K562 (cell line): Measurements from ENCODE around the gene DUSP10. TPM values are rescaled to one million over a fixed set of nuclear protein-coding genes. Genes with fewer than 3 reads are reported as not detected.
A peak's percentile ranks its signal among the peaks of the same experiment; 100 is the strongest.

Experiments
- EHMT2 ChIP-seq: fragments of 450-650 bp; IDR thresholded peaks from 2 replicates; pipeline ENCODE4 v1.6.1; 2018; ENCODE audit warnings: antibody characterized with exemption
- MYBL2 ChIP-seq, 2 experiments: fragments of 450-650 bp in 1 of 2; sonication (generic) in 1 of 2; formaldehyde crosslinking in 1 of 2; IDR thresholded peaks; 2 replicates each; pipeline versions ENCODE4 v1.6.1 to v1.8.1; 2017 to 2022; ENCODE audit warnings: borderline replicate concordance in 1 of 2, inconsistent platforms in 1 of 2, low read depth in 1 of 2, mild to moderate bottlenecking in 1 of 2, missing genetic modification reagents in 1 of 2, moderate library complexity in 1 of 2
- MYC ChIP-seq, 2 experiments: fragments of 250-450 bp in 1 of 2; sonication (Bioruptor Pico) in 1 of 2; IDR thresholded peaks; 2 replicates each; pipeline versions ENCODE4 v1.5.1 to v1.6.1; 2012 to 2021; ENCODE audit warnings: low read depth in 2 of 2, borderline replicate concordance in 1 of 2, improper control_type of control experiment in 1 of 2, low read length in 1 of 2, mild to moderate bottlenecking in 1 of 2, moderate library complexity in 1 of 2
- NFIC ChIP-seq: fragments of 450-650 bp; IDR thresholded peaks from 2 replicates; pipeline ENCODE4 v1.6.1; 2017; ENCODE audit warnings: mild to moderate bottlenecking, inconsistent platforms
- PHF8 ChIP-seq: fragments of 200-600 bp; sonication (generic); IDR thresholded peaks from 2 replicates; pipeline ENCODE4 v1.6.1; 2012; ENCODE audit warnings: mixed run types, mild to moderate bottlenecking, inconsistent platforms, low read length, moderate library complexity, borderline replicate concordance
- POLR2G ChIP-seq: fragments of 200-400 bp; formaldehyde crosslinking; IDR thresholded peaks from 2 replicates; pipeline ENCODE4 v1.6.1; 2017; ENCODE audit warnings: low read depth, mild to moderate bottlenecking, antibody characterized with exemption, low read length, moderate library complexity
- RHOXF2B ChIP-seq: fragments of 250-450 bp; sonication (Bioruptor Pico); conservative IDR thresholded peaks from 2 replicates; pipeline ENCODE4 v1.5.1; 2021
- SMAD1 ChIP-seq: fragments of 150-350 bp; IDR thresholded peaks from 2 replicates; pipeline ENCODE4 v1.6.1; 2014; ENCODE audit warnings: low read length, low read depth; ENCODE audit not compliant: partially characterized antibody
- polyA plus RNA-seq, 8 experiments: library from polyadenylated mRNA; depleted of rRNA in 4 of 8; stranded (reverse) in 5 of 8; unstranded in 3 of 8; fragments of >200 nt; fragmentation: Nextera tagmentation in 2 of 8; fragmentation: Illumina TruSeq in 1 of 8; extraction: Ambion mirVana in 2 of 8; extraction: Trizol in 1 of 8; gene quantifications; 2 replicates each; pipeline versions ENCODE4 v1.2.1 to v1.2.3, GENCODE V29; 2011 to 2014; ENCODE audit warnings: inconsistent platforms in 1 of 8, missing spikeins in 1 of 8
- total RNA-seq, 7 experiments: library from RNA; depleted of rRNA in 6 of 7; stranded (reverse); fragments of >200 nt in 6 of 7; fragmentation: Illumina TruSeq in 2 of 7; extraction: Trizol in 2 of 7; gene quantifications; 2 replicates each; pipeline versions ENCODE4 v1.2.1 to v1.2.3, GENCODE V29; 2011 to 2021; ENCODE audit warnings: low replicate concordance in 1 of 7
- TF ChIP-seq, protein P1 (sequence below), 2 experiments: fragments of 450-650 bp in 1 of 2; sonication (generic) in 1 of 2; formaldehyde crosslinking in 1 of 2; IDR thresholded peaks in 1 of 2; conservative IDR thresholded peaks in 1 of 2; 2 replicates each; pipeline versions ENCODE4 v1.6.1 to v1.8.1; 2016 to 2023; ENCODE audit warnings: mild to moderate bottlenecking in 2 of 2, moderate library complexity in 2 of 2, inconsistent platforms in 1 of 2, missing genetic modification reagents in 1 of 2
- TF ChIP-seq, protein P2 (sequence below): fragments of 450-650 bp; IDR thresholded peaks from one replicate; pipeline ENCODE4 v1.6.1; 2018; ENCODE audit warnings: mild to moderate bottlenecking, moderate library complexity; ENCODE audit not compliant: partially characterized antibody
- TF ChIP-seq, protein P3 (sequence below): fragments of 450-650 bp; IDR thresholded peaks from 2 replicates; pipeline ENCODE4 v1.6.1; 2016; ENCODE audit warnings: mild to moderate bottlenecking, moderate library complexity

Gene DUSP10
- total and polyA plus RNA-seq, 9 of the 15 experiments (the other 6 are each of a cell fraction or from before 2014, with no cell fraction given), result 1.7 to 8.3 (median 6.1) TPM

DNA sequence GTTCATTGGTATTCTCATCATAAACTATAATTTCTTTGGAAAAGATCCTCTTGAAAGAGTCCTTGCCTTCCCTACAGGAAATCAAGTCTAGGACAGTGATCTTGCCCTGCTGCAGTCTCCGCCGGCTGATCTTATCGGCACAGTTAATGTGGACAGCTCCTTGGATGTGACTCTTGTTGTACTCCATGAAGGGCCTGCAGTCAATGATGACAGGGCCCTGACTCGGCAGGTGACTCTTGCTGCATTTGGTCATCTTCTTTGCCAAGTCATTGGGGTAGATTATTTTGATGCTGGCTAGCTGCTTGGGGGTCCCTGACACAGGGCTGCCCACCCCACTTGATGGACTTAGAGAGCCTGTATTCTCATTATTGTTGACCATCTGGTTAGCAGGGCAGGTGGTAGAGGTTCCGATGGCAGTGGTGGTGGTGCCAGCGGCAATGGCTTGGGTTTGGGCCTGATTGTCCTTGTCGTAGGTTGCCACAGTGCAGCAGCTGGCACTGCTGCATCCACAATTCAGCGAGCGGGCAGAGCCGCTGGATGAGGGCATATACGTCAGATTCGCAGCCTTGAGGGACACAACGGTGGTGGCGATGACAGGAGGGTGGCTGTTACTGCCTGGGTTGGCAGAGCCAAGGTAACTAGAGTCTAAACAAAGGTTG is 2.7 kb downstream of the DUSP10 start (continued):
- TF ChIP-seq, protein P1, sequence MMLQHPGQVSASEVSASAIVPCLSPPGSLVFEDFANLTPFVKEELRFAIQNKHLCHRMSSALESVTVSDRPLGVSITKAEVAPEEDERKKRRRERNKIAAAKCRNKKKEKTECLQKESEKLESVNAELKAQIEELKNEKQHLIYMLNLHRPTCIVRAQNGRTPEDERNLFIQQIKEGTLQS (IDR thresholded peaks at IDR 0.05), result peak; percentile 33; the same call in 1 of the 2 replicates
- TF ChIP-seq, protein P1 (CRISPR knock-in tag; conservative IDR thresholded peaks at IDR 0.05), result no peak
- TF ChIP-seq POLR2G, result 0 out of 2 replicates have a peak, but pooled peaks have one; percentile 24
- TF ChIP-seq, protein P2, sequence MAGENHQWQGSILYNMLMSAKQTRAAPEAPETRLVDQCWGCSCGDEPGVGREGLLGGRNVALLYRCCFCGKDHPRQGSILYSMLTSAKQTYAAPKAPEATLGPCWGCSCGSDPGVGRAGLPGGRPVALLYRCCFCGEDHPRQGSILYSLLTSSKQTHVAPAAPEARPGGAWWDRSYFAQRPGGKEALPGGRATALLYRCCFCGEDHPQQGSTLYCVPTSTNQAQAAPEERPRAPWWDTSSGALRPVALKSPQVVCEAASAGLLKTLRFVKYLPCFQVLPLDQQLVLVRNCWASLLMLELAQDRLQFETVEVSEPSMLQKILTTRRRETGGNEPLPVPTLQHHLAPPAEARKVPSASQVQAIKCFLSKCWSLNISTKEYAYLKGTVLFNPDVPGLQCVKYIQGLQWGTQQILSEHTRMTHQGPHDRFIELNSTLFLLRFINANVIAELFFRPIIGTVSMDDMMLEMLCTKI, result no peak
- TF ChIP-seq SMAD1, result no peak
- TF ChIP-seq RHOXF2B (CRISPR knock-in tag), result no peak
- 0 out of 2 replicates have a peak, but pooled peaks have one; percentile 30 for TF ChIP-seq EHMT2
- TF ChIP-seq PHF8, result peak; percentile 11; the same call in 1 of the 2 replicates
- no peak for TF ChIP-seq MYC (IDR thresholded peaks at IDR 0.05; ENCODE audit: low read depth, low read length)
- TF ChIP-seq MYC (CRISPR knock-in tag; IDR thresholded peaks at IDR 0.05; ENCODE audit: borderline replicate concordance, low read depth), result 0 out of 2 replicates have a peak, but pooled peaks have one; percentile 21
- TF ChIP-seq MYBL2 (IDR thresholded peaks at IDR 0.05; ENCODE audit: low read depth), result no peak
- TF ChIP-seq MYBL2 (CRISPR knock-in tag; IDR thresholded peaks at IDR 0.05; ENCODE audit: borderline replicate concordance), result no peak
- no peak for TF ChIP-seq NFIC
- TF ChIP-seq, protein P3, sequence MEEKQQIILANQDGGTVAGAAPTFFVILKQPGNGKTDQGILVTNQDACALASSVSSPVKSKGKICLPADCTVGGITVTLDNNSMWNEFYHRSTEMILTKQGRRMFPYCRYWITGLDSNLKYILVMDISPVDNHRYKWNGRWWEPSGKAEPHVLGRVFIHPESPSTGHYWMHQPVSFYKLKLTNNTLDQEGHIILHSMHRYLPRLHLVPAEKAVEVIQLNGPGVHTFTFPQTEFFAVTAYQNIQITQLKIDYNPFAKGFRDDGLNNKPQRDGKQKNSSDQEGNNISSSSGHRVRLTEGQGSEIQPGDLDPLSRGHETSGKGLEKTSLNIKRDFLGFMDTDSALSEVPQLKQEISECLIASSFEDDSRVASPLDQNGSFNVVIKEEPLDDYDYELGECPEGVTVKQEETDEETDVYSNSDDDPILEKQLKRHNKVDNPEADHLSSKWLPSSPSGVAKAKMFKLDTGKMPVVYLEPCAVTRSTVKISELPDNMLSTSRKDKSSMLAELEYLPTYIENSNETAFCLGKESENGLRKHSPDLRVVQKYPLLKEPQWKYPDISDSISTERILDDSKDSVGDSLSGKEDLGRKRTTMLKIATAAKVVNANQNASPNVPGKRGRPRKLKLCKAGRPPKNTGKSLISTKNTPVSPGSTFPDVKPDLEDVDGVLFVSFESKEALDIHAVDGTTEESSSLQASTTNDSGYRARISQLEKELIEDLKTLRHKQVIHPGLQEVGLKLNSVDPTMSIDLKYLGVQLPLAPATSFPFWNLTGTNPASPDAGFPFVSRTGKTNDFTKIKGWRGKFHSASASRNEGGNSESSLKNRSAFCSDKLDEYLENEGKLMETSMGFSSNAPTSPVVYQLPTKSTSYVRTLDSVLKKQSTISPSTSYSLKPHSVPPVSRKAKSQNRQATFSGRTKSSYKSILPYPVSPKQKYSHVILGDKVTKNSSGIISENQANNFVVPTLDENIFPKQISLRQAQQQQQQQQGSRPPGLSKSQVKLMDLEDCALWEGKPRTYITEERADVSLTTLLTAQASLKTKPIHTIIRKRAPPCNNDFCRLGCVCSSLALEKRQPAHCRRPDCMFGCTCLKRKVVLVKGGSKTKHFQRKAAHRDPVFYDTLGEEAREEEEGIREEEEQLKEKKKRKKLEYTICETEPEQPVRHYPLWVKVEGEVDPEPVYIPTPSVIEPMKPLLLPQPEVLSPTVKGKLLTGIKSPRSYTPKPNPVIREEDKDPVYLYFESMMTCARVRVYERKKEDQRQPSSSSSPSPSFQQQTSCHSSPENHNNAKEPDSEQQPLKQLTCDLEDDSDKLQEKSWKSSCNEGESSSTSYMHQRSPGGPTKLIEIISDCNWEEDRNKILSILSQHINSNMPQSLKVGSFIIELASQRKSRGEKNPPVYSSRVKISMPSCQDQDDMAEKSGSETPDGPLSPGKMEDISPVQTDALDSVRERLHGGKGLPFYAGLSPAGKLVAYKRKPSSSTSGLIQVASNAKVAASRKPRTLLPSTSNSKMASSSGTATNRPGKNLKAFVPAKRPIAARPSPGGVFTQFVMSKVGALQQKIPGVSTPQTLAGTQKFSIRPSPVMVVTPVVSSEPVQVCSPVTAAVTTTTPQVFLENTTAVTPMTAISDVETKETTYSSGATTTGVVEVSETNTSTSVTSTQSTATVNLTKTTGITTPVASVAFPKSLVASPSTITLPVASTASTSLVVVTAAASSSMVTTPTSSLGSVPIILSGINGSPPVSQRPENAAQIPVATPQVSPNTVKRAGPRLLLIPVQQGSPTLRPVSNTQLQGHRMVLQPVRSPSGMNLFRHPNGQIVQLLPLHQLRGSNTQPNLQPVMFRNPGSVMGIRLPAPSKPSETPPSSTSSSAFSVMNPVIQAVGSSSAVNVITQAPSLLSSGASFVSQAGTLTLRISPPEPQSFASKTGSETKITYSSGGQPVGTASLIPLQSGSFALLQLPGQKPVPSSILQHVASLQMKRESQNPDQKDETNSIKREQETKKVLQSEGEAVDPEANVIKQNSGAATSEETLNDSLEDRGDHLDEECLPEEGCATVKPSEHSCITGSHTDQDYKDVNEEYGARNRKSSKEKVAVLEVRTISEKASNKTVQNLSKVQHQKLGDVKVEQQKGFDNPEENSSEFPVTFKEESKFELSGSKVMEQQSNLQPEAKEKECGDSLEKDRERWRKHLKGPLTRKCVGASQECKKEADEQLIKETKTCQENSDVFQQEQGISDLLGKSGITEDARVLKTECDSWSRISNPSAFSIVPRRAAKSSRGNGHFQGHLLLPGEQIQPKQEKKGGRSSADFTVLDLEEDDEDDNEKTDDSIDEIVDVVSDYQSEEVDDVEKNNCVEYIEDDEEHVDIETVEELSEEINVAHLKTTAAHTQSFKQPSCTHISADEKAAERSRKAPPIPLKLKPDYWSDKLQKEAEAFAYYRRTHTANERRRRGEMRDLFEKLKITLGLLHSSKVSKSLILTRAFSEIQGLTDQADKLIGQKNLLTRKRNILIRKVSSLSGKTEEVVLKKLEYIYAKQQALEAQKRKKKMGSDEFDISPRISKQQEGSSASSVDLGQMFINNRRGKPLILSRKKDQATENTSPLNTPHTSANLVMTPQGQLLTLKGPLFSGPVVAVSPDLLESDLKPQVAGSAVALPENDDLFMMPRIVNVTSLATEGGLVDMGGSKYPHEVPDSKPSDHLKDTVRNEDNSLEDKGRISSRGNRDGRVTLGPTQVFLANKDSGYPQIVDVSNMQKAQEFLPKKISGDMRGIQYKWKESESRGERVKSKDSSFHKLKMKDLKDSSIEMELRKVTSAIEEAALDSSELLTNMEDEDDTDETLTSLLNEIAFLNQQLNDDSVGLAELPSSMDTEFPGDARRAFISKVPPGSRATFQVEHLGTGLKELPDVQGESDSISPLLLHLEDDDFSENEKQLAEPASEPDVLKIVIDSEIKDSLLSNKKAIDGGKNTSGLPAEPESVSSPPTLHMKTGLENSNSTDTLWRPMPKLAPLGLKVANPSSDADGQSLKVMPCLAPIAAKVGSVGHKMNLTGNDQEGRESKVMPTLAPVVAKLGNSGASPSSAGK, result 0 out of 2 replicates have a peak, but pooled peaks have one; percentile 9
